ENCODE data around the gene RTN1.
A peak's percentile ranks its signal among the peaks of the same experiment; 100 is the strongest.

DNA sequence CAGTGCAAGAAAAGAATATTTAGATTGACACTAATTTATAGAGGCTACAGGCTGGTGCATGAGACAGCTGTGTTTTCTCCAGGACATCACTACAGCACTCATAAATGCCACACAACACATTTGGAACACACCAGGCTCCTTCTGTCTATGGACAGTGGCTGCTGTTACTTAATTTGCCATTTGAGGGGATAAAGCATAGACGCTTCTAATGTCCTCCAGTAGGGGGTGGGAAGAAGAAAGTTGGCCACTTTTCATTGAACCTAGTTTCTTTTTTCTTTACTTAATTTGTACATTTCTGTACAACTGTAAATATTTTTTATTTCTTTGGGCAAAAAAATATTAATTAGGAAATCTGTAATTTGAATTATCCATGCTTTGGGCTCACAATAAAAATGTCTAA lies 12.4 kb upstream of the RTN1 start:
- TF ChIP-seq, protein P1, sequence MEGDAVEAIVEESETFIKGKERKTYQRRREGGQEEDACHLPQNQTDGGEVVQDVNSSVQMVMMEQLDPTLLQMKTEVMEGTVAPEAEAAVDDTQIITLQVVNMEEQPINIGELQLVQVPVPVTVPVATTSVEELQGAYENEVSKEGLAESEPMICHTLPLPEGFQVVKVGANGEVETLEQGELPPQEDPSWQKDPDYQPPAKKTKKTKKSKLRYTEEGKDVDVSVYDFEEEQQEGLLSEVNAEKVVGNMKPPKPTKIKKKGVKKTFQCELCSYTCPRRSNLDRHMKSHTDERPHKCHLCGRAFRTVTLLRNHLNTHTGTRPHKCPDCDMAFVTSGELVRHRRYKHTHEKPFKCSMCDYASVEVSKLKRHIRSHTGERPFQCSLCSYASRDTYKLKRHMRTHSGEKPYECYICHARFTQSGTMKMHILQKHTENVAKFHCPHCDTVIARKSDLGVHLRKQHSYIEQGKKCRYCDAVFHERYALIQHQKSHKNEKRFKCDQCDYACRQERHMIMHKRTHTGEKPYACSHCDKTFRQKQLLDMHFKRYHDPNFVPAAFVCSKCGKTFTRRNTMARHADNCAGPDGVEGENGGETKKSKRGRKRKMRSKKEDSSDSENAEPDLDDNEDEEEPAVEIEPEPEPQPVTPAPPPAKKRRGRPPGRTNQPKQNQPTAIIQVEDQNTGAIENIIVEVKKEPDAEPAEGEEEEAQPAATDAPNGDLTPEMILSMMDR (IDR thresholded peaks at IDR 0.05 in 8 of 11, conservative IDR thresholded peaks at IDR 0.05 in 3 of 11), result peak in 2 of 11 experiments; percentile 16 to 23
- TF ChIP-seq POLR2AphosphoS5 (IDR thresholded peaks at IDR 0.05), result no peak

Data from spleen (tissue), 7 donors.